NK-92 treated with Interleukin-12 subunit alpha and Interleukin-12 subunit beta, amount 100 ng/mL, for 24 hours (cell line): ENCODE data around the gene TET1.
A peak's percentile ranks its signal among the peaks of the same experiment; 100 is the strongest.
"Not testable (repeated sequence)": the region's sequence is repeated elsewhere in the genome, so short reads cannot be mapped to it uniquely, and the experiment has no call there.

ENCODE experiments used
- DNase-seq: peaks from one replicate; lab custom pipeline; 2025; lab: John Stamatoyannopoulos, UW

TET1 gene

GRCh38 chr10:68713065-68713464 is 152.9 kb downstream of the TET1 start:
- DNase-seq = not testable (repeated sequence)

DNA sequence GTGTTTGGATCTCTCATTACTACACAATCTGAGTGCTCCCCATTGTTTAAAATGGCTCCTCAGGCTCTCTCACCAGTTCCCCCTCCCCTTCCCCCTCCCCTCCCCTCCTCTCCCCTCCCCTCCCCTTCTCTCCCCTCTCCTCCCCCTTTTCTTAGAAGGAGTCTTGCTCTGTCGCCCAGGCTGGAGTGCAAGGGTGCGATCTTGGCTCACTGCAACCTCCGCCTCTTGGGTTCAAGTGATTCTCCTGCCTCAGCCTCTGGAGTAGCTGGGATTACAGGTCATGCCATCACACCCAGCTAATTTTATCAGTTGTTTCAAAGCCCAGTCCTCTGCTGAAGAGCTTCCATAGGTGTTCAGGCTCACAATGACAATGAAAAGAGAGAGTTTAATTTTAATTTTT is 157.3 kb downstream of the TET1 start:
- no peak for DNase-seq

DNA sequence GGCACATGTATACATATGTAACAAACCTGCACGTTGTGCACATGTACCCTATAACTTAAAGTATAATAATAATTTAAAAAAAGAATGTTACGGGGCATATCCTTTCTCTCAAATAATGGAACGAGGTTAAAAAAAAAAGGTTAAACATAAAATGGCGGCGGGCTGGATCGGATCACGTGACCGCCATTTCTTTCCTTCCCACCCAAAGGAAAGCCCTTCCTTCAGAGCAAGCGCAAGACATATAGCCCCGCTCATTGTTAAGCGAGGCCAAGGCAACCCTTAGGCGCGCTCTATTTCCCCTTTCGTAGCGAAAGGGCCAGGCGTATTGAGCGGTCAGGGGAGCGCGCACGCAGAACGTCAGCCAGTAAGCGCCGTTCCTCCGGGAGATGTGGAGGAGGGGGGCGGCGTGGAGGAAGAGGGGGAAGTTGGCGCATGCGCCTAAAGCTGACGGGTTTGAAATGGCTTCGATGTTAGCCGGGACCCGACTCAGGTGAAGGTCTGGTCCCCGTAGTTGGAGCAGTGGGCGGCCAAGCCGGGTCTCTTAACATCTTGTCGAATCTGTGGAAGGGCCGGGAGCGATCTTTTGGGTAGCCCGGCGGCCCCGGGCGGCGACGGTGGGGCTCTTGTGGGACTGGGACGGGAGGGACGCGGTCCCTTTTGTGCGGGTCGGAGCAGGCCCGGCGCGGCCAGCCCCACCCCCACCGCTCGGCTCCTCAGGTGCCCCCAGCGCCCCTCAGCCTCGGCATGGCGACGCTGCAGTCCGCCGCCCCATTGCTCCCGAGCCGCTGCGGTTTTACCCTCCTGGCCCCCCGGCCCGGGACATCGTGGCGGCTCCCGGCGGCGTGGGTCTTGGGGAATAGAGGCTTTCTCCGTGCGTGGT is 160.9 kb downstream of the TET1 start, which contains the start of gene CCAR1:
TSS of gene CCAR1 (plus strand) at position 447 of the 880 bp plus-strand sequence. CDS start 1,266 bp downstream, outside the sequence.
- DNase-seq = peak; percentile 94

GRCh38 chr10:68721673-68722335 is 161.7 kb downstream of the TET1 start:
- DNase-seq = no peak

DNA sequence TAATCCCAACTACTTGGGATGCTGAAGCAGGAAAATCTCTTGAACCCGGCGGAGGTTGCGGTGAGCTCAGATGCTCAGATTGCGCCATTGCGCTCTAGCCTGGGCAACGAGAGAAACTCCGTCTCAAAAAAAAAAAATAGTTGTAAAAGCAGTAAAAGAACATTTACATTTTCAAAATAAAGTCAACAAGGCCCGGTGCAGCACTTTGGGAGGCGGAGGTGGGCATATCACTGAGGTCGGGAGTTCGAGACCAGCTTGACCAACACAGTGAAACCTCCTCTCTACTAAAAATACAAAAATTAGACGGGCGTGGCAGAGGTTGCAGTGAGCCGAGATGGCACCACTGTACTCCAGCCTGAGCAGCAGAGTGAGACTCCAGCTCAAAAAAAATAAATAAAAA is 164.9 kb downstream of the TET1 start:
- DNase-seq = no peak

DNA sequence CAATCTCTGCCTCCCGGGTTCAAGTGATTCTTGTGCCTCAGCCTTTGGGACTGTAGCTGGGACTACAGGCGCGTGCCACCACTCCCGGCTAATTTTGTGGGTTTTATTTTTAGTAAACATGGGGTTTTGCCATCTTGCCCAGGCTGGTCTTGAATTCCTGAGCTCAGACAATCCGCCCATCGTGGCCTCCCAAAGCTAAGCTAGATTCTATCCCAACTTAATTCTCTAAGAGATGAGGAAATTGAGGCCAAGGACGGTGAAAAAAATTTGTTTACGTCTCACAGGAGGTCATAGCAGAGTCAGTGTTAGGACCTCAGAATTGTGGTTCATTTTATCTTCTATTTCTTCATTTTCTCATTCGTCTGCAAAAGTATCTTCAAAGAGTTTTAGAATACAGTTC is 167.0 kb downstream of the TET1 start:
- DNase-seq = no peak

GRCh38 chr10:68732651-68733050 is 172.5 kb downstream of the TET1 start:
- no peak for DNase-seq

DNA sequence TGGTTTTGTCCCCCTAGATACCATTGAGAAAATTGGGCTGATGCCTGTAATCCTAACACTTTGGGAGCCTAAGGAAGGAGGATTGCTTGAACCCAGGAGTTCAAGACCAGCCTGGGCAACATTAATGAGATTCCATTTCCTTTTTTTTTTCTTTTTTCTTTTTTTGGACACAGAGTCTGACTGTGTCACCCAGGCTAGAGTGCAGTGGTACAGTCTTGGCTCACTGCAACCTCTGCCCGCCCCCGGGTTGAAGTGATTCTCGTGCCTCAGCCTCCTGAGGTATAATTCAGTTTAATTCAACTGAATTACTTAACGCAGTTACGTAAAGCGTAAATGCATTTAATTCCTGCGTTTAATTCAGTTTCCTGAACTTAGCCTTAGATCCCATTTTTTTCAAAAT is 174.2 kb downstream of the TET1 start:
- DNase-seq = no peak

- DNase-seq = no peak
Measured at GRCh38 chr10:68735119-68735518, 175.0 kb downstream of the TET1 start.

GRCh38 chr10:68735739-68736138 is 175.6 kb downstream of the TET1 start:
- not testable (repeated sequence) for DNase-seq

DNA sequence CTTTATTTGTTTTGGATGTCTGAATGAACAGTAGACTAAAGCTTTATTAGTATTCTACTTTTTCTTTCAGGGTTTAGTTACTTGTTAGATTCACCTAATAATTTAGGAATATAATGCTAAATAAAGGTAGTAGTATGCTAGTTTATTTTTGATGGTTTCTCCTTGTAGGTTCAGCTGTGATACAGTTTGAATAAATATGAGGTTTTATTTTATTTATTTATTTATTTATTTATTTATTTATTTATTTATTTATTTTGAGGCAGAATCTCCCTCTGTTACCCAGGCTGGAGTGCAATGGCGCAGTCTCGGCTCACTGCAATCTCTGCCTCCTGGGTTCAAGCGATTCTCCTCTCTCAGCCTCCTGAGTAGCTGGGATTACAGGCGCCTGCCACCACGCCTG is 180.5 kb downstream of the TET1 start:
- DNase-seq = not testable (repeated sequence)

DNA sequence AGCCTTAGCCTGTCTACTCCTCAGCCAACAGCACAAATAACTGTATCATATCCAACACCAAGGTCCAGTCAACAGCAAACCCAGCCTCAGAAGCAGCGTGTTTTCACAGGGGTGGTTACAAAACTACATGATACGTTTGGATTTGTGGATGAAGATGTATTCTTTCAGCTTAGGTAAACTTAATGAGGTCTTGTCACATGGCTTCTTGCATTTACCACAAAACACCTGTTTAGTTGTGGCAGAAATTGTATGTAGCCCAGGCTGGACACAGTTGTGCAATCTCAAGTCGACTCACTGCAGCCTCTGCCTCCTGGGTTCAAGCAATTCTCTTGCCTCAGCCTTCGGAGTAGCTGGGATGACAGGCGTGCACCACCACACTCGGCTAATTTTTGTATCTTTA is 182.3 kb downstream of the TET1 start:
- DNase-seq = no peak
